HepG2 (cell line): ENCODE measurements around the gene STRIP1. TPM values are rescaled to one million over a fixed set of nuclear protein-coding genes. Genes with fewer than 3 reads are reported as not detected.
A peak's percentile ranks its signal among the peaks of the same experiment; 100 is the strongest.

ENCODE experiments used
- ATAC-seq: fragments of 200-7000 bp; cut with Tn5 transposase; 3 replicates; pipeline ENCODE4 v1.9.1; 2020; ENCODE audit warnings: mild to moderate bottlenecking, moderate library complexity
- BruUV-seq: library from RNA; stranded (reverse); fragments of 400-500 nt; replicated peaks from 2 replicates; lab custom pipeline; 2021; lab: Mats Ljungman, UMichigan
- CTCF ChIA-PET: fragments of 300-600 bp; formaldehyde crosslinking; extraction: SDS; loops from one replicate; lab custom pipeline; 2021; ENCODE audit warnings: low total read pairs, inconsistent platforms, low intra/inter-chr PET ratio; lab: Yijun Ruan, JAX
- POLR2A ChIA-PET: fragments of 350-600 bp; sonication (Branson Sonifier 250); formaldehyde crosslinking; loops from one replicate; lab custom pipeline; 2020; ENCODE audit warnings: antibody characterized with exemption, inconsistent platforms; lab: Yijun Ruan, JAX
- DNase-seq: peaks from one replicate; pipeline ENCODE4 v3.0.0-alpha.2; 2015; ENCODE audit warnings: low spot score
- FAIRE-seq: peaks from 3 replicates; lab custom pipeline; 2011; peaks lifted over from hg19 to GRCh38; lab: Jason Lieb, UNC
- H2AFZ ChIP-seq: one replicate; pipeline ENCODE4 v1.6.1; 2011; ENCODE audit warnings: low read length, inconsistent platforms
- H3K27ac ChIP-seq: fragments of 300-600 bp; 3 replicates; pipeline ENCODE4 v1.8.0; 2011; ENCODE audit warnings: mixed run types, mild to moderate bottlenecking, mixed read lengths, low read length, inconsistent platforms; ENCODE audit not compliant: insufficient read depth; ENCODE audit errors: extremely low read length
- H3K27me3 ChIP-seq, 2 experiments: fragments of 200-600 bp in 1 of 2; 2 replicates in 1 of 2; 3 replicates in 1 of 2; pipeline versions ENCODE4 v1.6.0 to v1.8.0; 2011; ENCODE audit warnings: low read length in 2 of 2, mild to moderate bottlenecking in 2 of 2, moderate library complexity in 2 of 2, inconsistent platforms in 1 of 2; ENCODE audit not compliant: insufficient read depth in 2 of 2, control insufficient read depth in 1 of 2
- H3K36me3 ChIP-seq, 2 experiments: fragments of 200-600 bp in 1 of 2; replicated peaks in 1 of 2; 2 replicates in 1 of 2; 3 replicates in 1 of 2; pipeline versions ENCODE4 v1.5.1 to v1.8.0; 2011; ENCODE audit warnings: low read length in 2 of 2, inconsistent platforms in 1 of 2; ENCODE audit not compliant: insufficient read depth in 2 of 2, control insufficient read depth in 1 of 2
- H3K4me1 ChIP-seq: 2 replicates; pipeline ENCODE4 v1.5.1; 2012; ENCODE audit warnings: low read length, inconsistent platforms; ENCODE audit not compliant: insufficient read depth
- H3K4me2 ChIP-seq: 2 replicates; pipeline ENCODE4 v1.6.0; 2011; ENCODE audit warnings: low read depth, low read length, inconsistent platforms
- H3K4me3 ChIP-seq, 3 experiments: fragments of 200-600 bp in 1 of 3; sonication (generic), shearing (Covaris generic) in 1 of 3; replicated peaks in 1 of 3; 2 replicates each; pipeline ENCODE4 v1.5.1; 2011 to 2016; ENCODE audit warnings: low read length in 3 of 3, inconsistent platforms in 2 of 3, low read depth in 2 of 3, mild to moderate bottlenecking in 2 of 3, control low read depth in 1 of 3, mixed read lengths in 1 of 3; ENCODE audit not compliant: insufficient read depth in 1 of 3
- H3K79me2 ChIP-seq: one replicate; pipeline ENCODE4 v1.6.1; 2011; ENCODE audit warnings: low read length, inconsistent platforms; ENCODE audit not compliant: insufficient read depth
- H3K9ac ChIP-seq: 2 replicates; pipeline ENCODE4 v1.6.0; 2011; ENCODE audit warnings: mild to moderate bottlenecking, low read depth, low read length, inconsistent platforms; ENCODE audit not compliant: insufficient read depth
- H3K9me3 ChIP-seq: 2 replicates; pipeline ENCODE4 v1.5.1; 2012; ENCODE audit warnings: mild to moderate bottlenecking, low read length
- H4K20me1 ChIP-seq: 2 replicates; pipeline ENCODE4 v1.6.0; 2011; ENCODE audit warnings: inconsistent platforms, mild to moderate bottlenecking, low read length, moderate library complexity; ENCODE audit not compliant: insufficient read depth
- FOXP1 ChIP-seq, 2 experiments: fragments of 450-650 bp in 1 of 2; IDR thresholded peaks; 2 replicates each; pipeline ENCODE4 v1.6.1; 2017 to 2018; ENCODE audit warnings: antibody characterized with exemption in 1 of 2
- MAFF ChIP-seq: IDR thresholded peaks from 2 replicates; pipeline ENCODE4 v1.6.1; 2011; ENCODE audit warnings: low read depth, low read length, improper control_type of control experiment
- MAFK ChIP-seq, 2 experiments: IDR thresholded peaks in 1 of 2; conservative IDR thresholded peaks in 1 of 2; 2 replicates each; pipeline ENCODE4 v1.6.1; 2011; ENCODE audit warnings: improper control_type of control experiment in 2 of 2, low read length in 2 of 2
- SATB2 ChIP-seq: sonication (generic); formaldehyde crosslinking; IDR thresholded peaks from 2 replicates; pipeline ENCODE4 v1.5.0; 2020; ENCODE audit warnings: missing genetic modification reagents
- ZKSCAN1 ChIP-seq: fragments of 150-350 bp; IDR thresholded peaks from 2 replicates; pipeline ENCODE4 v1.6.1; 2014; ENCODE audit warnings: low read length
- ZMAT3 ChIP-seq: sonication (generic); formaldehyde crosslinking; conservative IDR thresholded peaks from 2 replicates; pipeline ENCODE4 v1.7.0; 2021; ENCODE audit warnings: missing genetic modification reagents
- ZNF317 ChIP-seq: sonication (generic); formaldehyde crosslinking; IDR thresholded peaks from 2 replicates; pipeline ENCODE4 v1.5.0; 2020; ENCODE audit warnings: mild to moderate bottlenecking, missing genetic modification reagents
- ZNF501 ChIP-seq: sonication (generic); formaldehyde crosslinking; IDR thresholded peaks from 2 replicates; pipeline ENCODE4 v1.5.1; 2020; ENCODE audit warnings: mild to moderate bottlenecking, moderate library complexity, missing genetic modification reagents
- WGBS: methylation state at CpG from one replicate; pipeline ENCODE4 v1.1.6; 2017; ENCODE audit warnings: low lambda C conversion rate; 5-methylcytosine and 5-hydroxymethylcytosine counted together
- in situ Hi-C: cut with HindIII; loops from 2 replicates; pipeline ENCODE4 v1.10.0; 2017; ENCODE audit warnings: low pct_unique_long_range_greater_than_20kb; ENCODE audit not compliant: extremely low pct_ligation_motif_present
- intact Hi-C: fragments of 100-400 bp; cut with micrococcal nuclease; formaldehyde crosslinking; loops from one replicate; pipeline ENCODE4 v1.10.0; 2022; ENCODE audit not compliant: unreplicated experiment
- polyA plus RNA-seq, 8 experiments: library from polyadenylated mRNA; depleted of rRNA in 3 of 8; stranded (reverse) in 7 of 8; unstranded in 1 of 8; fragments of >200 nt; fragmentation: Illumina TruSeq in 4 of 8; extraction: Trizol in 4 of 8; gene quantifications; 2 replicates each; pipeline versions ENCODE4 v1.2.1 to v1.2.3, GENCODE V29; 2011 to 2016; ENCODE audit warnings: low read depth in 4 of 8, missing spikeins in 1 of 8, mixed read lengths in 1 of 8; ENCODE audit not compliant: insufficient read depth in 1 of 8
- total RNA-seq, 5 experiments: library from RNA; depleted of rRNA; stranded (reverse); fragments of >200 nt; fragmentation: Illumina TruSeq; extraction: Trizol; gene quantifications; 2 replicates each; pipeline ENCODE4 v1.2.3, GENCODE V29; 2016; ENCODE audit warnings: low read depth in 1 of 5
- TF ChIP-seq, protein P1 (sequence below): sonication (generic); formaldehyde crosslinking; IDR thresholded peaks from 2 replicates; pipeline ENCODE4 v1.4.0; 2020; ENCODE audit warnings: mild to moderate bottlenecking, missing genetic modification reagents

STRIP1 gene
- total and polyA plus RNA-seq, 2 of the 13 experiments (the other 11 are each of a cell fraction or from before 2014, with no cell fraction given) = 20.9 to 27.9 TPM

DNA sequence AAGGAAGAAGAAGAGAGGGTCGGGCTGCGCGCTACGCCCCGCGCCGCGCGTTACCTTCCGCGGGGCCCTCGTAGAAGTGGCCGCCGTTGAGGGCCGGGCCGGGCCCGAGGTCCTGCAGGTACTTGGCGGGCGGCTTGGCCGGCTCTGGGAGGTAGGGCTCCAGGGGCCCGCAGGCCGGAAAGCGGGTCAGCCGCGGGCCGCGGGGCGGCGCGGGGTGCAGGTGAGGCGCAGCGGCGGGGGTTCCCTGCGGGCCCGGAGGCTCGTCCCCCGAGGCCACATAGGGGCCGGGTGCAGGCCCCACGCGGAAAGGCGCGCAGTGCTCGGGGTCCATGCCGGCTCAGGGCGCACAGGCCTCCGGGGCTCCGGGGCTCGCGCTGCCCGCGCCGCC is 35.9 kb downstream of the STRIP1 start (continued):
- TF ChIP-seq, protein P1, sequence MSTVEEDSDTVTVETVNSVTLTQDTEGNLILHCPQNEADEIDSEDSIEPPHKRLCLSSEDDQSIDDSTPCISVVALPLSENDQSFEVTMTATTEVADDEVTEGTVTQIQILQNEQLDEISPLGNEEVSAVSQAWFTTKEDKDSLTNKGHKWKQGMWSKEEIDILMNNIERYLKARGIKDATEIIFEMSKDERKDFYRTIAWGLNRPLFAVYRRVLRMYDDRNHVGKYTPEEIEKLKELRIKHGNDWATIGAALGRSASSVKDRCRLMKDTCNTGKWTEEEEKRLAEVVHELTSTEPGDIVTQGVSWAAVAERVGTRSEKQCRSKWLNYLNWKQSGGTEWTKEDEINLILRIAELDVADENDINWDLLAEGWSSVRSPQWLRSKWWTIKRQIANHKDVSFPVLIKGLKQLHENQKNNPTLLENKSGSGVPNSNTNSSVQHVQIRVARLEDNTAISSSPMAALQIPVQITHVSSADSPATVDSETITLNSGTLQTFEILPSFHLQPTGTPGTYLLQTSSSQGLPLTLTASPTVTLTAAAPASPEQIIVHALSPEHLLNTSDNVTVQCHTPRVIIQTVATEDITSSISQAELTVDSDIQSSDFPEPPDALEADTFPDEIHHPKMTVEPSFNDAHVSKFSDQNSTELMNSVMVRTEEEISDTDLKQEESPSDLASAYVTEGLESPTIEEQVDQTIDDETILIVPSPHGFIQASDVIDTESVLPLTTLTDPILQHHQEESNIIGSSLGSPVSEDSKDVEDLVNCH = no peak
- no peak for TF ChIP-seq ZNF317 (CRISPR knock-in tag)
- TF ChIP-seq FOXP1 (IDR thresholded peaks at IDR 0.05) = no peak
- no peak for TF ChIP-seq FOXP1 (CRISPR knock-in tag; IDR thresholded peaks at IDR 0.05)

DNA sequence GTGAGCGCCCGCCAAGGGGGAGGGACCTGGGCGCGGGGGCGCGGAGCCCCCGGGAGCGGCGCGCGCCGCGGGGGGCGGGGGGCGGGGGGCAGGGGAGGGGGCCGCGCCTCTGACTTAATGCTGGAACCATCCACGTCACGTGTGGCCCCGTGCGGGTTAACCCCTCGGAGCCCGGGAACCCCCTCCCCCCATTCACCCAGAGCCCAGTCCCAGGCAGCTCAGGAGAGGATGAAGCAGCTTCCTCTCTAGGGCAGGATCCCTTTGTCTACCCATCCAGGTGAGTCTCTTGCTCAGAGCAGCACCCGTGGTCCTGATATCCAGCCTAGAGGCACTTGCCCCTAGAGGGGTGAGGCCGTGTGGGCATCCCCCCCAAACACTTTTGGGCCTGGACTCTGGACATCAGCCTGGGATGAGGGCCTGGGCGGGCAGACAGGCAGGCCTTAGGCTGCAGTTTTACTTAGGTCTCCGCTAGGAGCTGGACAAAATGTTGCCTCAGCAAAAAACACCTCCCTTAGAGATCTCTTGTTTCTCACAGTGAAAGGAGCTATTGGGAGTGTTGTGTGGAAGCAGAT is 36.3 kb downstream of the STRIP1 start, which contains the start of gene ALX3:
ALX3 (minus strand) TSS at position 2 of the 572 bp plus-strand sequence. CDS start 60 bp downstream, outside the sequence.
- Histone ChIP-seq H3K27ac (no peak within 1 kb of the TSS), H3K79me2 (no peaks in the 10 kb centered on the region), H3K27me3 (peaks cover 5 to 28% of the 10 kb centered on the region in 2 experiments; a peak in 4 of 5 replicates), H3K4me2 (no peak within 1 kb of the TSS), H4K20me1 (no peaks in the 10 kb centered on the region), H3K9me3 (no peaks in the 10 kb centered on the region), H3K9ac (no peak within 1 kb of the TSS), H3K4me3 (no peak within 1 kb of the TSS), H2AFZ (no peak within 1 kb of the TSS), H3K36me3 (no peaks in the 10 kb centered on the region), H3K4me1 (no peaks in the 10 kb centered on the region)
- in situ Hi-C loops = no loop called here
- TF ChIP-seq ZKSCAN1 (no peak), MAFF (peak; percentile 71), ZMAT3 (CRISPR knock-in tag) (no peak), ZNF501 (CRISPR knock-in tag) (no peak), MAFK (conservative IDR thresholded peaks at IDR 0.05 in 1 of 2, IDR thresholded peaks at IDR 0.05 in 1 of 2; ENCODE audit: low read length in 2 of 2) (peak; percentile 81 to 88), SATB2 (CRISPR knock-in tag) (no peak)
- ChIA-PET POLR2A (no interaction called here), CTCF (no interaction called here)
- ATAC-seq (no peak), FAIRE-seq (no peak), DNase-seq (no peak)
- BruUV-seq = no TSS peak
- 43% methylated on average over 1 of the region's 27 CpGs for WGBS
- intact Hi-C loops = no loop called here
